ENCODE data around the gene ALPK1.
"Not testable (repeated sequence)": the region's sequence is repeated elsewhere in the genome, so short reads cannot be mapped to it uniquely, and the experiment has no call there.

Gene ALPK1

GRCh38 chr4:112284662-112285411 is 12.3 kb upstream of the ALPK1 start:
- DNase-seq, result peak; percentile 50

DNA sequence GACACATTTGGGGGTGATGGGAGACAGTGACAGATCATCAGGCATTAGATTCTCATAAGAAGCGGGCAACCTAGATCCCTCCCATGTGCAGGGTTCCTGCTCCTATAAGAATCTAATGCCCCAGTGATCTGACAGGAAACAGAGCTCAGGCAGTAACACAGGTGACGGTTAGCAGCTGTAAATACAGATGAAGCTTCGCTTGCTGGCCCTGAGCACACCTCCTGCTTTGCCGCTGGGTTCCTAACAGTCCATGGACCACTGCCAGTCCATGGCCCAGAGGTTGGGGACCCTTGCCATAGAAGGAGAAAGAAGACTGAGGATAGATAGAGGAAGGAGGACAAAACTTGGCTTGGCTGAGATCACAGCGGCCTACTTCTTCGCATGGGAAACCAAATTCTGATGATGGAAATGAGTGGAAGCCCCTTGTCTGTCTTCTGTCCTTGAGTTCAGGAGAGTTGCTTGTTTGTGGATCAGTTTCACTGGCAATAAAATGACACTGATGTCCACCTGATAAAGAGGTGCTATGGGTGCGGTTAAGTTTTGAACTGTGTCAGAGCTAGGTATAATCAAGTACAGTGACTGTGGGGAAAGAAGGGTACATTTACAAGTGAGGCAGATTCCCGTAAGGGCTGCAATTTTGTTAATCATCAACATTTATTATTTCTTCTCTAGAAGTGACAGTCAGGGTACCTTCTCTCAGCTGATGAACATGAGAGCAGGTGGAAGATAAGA is 9.7 kb upstream of the ALPK1 start:
- peak; percentile 7 for DNase-seq

- no peak for DNase-seq
These were observed 8.7 kb upstream of the ALPK1 start for GRCh38 chr4:112288455-112288854.

DNA sequence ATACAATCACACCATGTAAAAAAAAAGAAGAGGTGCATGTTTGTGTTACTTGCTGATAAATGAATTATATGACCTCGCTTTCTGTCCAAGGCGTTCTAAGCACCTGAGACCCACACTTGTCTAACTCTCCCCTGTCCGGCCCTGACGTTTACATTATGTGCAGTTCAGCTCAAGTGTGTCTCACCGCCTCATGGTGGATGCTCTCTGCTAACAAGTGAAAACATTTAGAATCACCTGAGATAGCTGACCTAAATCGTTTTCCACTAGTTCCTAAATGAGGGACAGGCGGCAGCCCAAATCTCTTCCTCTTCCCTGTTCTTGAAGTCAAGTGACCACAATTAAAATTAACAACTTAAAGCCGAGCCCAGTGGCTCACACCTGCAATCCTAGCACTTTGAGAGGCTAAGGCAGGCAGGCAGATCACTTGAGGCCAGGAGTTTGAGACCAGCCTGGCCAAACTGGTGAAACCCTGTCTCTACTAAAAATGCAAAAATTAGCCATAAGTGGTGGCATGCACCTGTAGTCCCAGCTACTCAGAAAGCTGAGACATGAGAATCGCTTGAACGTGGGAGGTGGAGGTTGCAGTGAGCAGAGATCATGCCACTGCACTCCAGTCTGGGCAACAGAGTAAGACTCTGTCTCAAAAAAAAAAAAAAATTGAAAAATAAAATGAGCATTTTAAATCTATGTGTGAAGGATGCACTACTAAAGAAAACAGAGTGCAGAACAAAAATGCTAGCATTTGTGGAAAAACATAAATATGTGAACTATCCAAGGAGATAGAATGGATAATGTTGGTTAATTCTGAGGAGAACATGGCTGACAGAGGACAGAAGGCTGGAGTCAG is 7.5 kb upstream of the ALPK1 start:
- DNase-seq, result no peak

GRCh38 chr4:112290341-112290740 is 6.8 kb upstream of the ALPK1 start:
- no peak for DNase-seq

DNA sequence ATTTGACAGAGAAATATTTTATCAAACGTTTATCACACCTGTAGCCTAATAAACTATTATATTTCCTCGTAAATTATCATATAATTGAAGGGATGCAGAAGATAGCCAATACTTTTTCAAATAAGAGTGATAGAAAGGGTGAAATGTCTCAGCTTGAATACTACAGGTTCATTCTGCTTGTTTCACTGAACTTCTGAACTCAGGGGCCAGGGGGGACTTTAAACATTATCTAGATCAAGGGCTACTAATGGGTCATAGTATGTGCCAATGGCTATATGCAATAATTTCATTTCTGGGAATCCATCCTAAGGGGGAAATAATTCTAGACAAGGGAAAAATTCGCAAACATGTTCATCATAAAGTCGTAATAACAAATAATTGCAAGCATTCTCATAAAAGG is 2.6 kb downstream of the ALPK1 start:
- no peak for DNase-seq

- no peak for DNase-seq
These were observed 5.4 kb downstream of the ALPK1 start for GRCh38 chr4:112302320-112303274.

DNA sequence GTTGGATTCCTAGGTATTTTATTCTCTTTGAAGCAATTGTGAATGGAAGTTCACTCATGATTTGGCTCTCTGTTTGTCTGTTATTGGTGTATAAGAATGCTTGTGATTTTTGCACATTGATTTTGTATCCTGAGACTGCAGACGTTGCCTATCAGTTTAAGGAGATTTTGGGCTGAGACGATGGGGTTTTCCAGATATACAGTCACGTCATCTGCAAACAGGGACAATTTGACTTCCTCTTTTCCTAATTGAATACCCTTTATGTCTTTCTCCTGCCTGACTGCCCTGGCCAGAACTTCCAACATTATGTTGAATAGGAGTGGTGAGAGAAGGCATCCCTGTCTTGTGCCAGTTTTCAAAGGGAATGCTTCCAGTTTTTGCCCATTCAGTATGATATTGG is 8.3 kb downstream of the ALPK1 start:
- not testable (repeated sequence) for DNase-seq

DNA sequence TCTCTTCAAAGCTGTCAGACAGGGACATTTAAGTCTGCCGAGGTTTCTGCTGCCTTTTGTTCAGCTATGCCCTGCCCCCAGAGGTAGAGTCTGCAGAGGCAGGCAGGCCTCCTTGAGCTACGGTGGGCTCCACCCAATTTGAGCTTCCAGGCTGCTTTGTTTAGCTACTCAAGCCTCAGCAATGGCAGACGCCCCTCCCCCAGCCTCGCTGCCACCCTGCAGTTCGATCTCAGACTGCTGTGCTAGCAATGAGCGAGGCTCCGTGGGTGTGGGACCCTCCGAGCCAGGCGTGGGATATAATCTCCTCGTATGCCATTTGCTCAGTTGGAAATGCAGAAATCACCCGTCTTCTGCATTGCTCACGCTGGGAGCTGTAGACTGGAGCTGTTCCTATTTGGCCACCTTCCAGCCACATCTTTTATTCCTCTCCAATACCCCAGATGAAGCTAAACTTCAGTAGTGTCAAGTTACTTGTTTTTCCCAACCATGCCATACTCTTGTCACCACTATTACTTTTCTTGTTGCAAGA is 12.2 kb downstream of the ALPK1 start:
- DNase-seq, result not testable (repeated sequence)

GRCh38 chr4:112311516-112311915 is 14.3 kb downstream of the ALPK1 start:
- DNase-seq, result no peak

DNA sequence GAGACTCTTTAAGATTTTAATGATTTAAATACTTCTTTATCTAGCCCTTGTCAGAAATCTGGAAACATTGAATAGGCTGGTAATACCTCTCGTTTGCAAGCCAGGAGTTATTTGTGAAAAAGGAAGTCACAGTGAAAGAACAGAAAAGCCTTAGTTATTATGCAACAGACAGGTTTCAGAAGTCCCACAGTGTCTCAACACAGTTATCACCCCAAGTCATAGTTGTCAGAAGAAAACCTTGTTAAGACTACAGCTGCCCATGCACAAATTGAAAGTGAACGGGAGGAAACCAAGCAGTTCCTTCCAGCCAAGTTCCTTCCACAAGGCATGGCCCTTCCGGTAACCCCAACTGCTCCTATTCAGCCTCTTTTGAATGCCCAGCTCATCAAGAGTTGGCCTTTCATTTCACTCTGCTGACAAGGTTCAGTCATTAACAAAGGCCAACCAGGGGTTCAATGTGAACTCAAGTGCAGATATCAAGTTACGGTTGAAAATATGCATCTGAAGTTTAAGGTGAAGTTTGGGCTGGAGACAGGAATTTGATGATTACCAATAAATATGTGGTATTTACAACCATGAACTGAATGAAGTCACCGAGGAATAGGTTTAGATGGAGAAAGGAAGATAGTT is 15.6 kb downstream of the ALPK1 start:
- no peak for DNase-seq

GRCh38 chr4:112315446-112315845 is 18.3 kb downstream of the ALPK1 start:
- no peak for DNase-seq

DNA sequence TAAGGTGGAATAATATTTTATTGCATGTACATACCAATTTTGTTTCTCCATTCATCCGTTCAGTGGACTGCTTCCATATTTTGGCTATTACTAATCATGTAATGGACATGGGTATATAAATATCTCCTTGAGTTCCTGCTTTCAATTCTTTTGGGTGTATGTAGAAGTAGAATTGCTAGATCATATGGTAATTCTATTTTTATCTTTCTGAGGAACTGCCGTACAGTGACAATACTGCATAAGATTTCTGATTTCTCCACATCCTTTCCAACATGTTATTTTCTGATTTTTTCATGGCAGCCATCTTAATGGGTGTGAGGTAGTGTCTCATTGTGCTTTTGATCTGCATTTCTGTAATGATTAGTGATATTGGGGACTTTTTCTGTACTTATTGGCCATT is 19.2 kb downstream of the ALPK1 start:
- DNase-seq, result no peak

DNA sequence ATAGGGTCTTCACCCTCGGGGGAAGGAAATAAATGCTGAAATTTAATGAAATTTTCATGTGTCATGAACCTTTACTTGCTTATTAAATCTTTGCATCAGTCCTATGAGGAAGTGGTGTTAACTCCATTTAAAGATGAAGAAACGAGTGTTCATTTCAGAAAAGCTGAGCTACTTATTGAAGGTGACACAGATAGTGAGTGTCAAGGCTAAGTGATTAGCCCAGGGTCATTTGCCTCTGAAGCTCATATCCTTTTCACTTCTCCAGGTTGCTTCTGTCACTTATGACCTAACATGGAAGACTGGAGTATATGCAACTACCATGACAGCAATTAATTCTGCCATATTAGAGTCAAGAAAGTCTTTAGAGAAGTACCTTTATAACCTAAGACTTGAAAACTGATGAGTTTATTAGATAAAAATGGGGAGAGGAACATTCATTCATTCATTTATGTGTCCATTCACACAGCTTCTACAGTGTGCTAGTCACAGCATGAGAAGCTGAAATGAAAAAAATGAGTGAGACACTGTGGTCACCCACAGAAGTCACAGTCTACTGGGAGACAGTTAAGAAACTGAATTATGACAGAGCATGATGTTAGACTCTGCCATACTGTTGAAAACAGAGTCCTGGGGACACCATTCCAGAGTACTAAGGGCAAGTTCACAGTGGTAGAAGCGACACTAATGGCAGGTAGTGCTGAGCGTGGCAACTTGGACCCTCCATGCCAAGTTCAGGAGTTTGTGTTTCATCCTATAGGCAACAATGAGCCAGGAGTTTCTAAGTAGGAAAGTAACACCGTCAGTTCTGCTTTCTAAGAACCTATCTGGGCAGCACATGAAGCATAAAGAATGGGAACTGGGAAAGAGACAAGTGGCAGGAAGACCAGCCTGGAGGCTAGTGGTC is 21.3 kb downstream of the ALPK1 start:
- DNase-seq, result no peak

- DNase-seq, result peak; percentile 76
These were observed 24.9 kb downstream of the ALPK1 start for GRCh38 chr4:112321776-112322684.

GRCh38 chr4:112322866-112323265 is 25.7 kb downstream of the ALPK1 start:
- DNase-seq, result no peak

DNA sequence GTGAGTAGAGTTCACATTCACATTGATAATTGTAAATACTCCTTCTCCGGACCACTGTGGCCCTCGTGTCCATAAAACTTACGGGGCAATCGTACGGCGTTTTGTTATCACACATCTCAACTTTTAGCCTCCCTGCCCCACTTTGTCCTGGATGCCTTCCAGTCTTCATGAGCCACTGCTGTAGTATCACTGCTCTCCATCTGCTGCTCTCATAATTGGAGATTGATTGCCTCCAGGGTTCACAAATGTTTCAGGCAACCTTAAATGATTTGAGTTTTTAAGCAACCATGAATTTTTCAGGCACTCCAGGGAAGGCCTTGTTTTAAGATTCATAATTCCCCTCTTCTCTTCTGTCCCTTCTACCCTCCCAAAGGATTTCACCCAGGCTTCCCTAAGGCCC is 28.4 kb downstream of the ALPK1 start:
- no peak for DNase-seq

DNA sequence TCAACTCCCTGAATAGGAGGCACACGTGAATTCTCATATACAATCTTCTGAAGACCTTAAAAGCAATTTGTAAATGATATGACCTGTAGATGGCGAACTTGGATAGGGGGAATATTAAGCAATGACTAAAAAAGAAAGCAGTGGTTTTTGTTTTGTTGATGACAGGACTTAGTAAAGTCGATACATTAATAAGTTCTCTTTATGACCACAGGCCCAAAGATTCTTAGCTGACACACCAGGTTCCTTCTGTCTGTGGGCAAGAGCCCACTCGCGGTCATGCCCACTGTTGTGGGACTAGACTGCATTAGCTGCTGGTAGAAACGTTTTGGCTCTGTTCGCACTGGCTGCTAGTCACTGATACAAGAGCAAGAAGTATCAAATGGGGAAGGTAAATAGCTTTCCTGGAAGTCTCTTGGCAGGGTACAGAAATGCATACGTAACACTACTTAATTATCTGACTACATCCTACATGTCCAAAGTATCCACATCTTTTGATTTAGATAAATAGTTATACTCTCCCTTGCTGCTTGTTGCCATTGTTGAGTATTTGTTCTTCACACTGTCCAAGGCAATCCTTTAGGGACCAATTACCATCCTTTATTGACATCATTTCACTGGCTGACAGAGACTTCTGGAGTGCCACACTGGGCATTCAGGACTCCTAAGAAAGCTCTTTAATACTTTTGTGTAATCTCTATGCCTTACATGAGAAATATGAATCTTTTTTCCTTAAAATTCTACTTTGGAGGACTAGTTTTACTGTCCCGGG is 31.0 kb downstream of the ALPK1 start:
- DNase-seq, result peak; percentile 71

DNA sequence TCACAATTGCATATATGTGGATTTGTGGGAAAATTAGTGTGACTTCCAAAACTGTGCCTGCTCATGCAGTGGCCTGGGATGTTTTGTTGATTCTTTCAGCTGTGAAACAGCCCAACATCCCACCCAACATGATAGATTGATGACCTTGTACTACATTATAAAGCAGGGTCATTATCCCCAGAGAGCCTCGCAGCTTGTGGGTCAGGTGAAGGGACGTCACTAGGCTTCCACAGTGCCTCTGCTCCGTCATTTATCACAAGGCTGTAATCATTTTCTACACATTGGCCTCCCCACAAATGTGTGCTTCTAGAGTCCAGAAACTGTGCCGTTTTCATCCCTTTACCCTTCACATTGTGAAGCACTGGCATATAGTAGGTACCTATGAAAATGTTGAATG is 31.6 kb downstream of the ALPK1 start:
- no peak for DNase-seq

Measured in DMS53 (cell line).